ENCODE measurements around the gene KRTAP9-9.
"Not testable (repeated sequence)": the region's sequence is repeated elsewhere in the genome, so short reads cannot be mapped to it uniquely, and the experiment has no call there.

DNA sequence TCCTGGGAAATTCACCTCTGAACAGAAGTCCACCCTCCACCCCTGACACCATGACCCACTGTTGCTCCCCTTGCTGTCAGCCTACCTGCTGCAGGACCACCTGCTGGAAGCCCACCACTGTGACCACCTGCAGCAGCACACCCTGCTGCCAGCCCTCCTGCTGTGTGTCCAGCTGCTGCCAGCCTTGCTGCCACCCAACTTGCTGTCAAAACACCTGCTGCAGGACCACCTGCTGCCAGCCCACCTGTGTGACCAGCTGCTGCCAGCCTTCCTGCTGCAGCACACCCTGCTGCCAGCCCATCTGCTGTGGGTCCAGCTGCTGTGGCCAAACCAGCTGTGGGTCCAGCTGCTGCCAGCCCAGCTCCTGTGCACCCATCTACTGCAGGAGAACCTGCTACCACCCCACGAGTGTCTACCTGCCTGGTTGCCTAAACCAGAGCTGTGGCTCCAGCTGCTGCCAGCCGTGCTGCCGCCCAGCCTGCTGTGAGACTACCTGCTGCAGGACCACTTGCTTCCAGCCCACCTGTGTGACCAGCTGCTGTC lies 20.5 kb downstream of the KRTAP9-9 start, which contains the start of gene KRTAP9-7:
- not testable (repeated sequence) for TF ChIP-seq CTCF, EZH2phosphoT487 (IDR thresholded peaks at IDR 0.05; ENCODE audit: low read length)
